ENCODE measurements around the gene BEST3.

BEST3 gene

GRCh38 chr12:69698769-69699540 is at the start of gene BEST3:
BEST3 (minus strand) TSS chr12:69699303; CDS start chr12:69697798, 1,505 bp downstream.
- Mint-ChIP-seq H3K36me3 (ENCODE audit: low read depth) (no peaks in the 10 kb centered on the region), H3K27ac (no peak within 1 kb of the TSS), H3K4me1 (ENCODE audit: low read depth) (no peaks in the 10 kb centered on the region), H3K9me3 (no peaks in the 10 kb centered on the region), H3K4me3 (no peak within 1 kb of the TSS), H3K27me3 (ENCODE audit: low read depth) (peaks cover 10% of the 10 kb centered on the region)
- DNase-seq (ENCODE audit: low spot score), result no peak

DNA sequence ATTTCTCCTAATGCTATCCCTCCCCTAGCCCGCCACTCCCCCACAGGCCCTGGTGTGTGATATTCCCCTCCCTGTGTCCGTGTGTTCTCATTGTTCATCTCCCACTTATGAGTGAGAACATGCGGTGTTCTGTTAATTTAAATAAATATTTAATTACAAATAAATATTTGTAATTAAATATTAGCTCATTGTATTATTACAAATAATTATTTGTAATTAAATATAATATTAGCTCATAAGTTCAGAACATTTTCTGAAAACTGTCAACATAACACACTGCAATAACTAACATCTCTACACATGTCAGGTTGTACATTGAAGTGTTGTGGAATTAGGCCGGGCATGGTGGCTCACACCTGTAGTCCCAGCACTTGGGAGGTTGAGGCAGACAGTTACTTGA is 45.0 kb upstream of the BEST3 start:
- peaks cover 5% of the 10 kb centered on the region for H3K27me3 Mint-ChIP-seq (ENCODE audit: low read depth)
- H3K36me3 Mint-ChIP-seq (ENCODE audit: low read depth), result no peaks in the 10 kb centered on the region
- H3K4me1 Mint-ChIP-seq (ENCODE audit: low read depth), result peaks cover 14% of the 10 kb centered on the region
- H3K4me3 Mint-ChIP-seq, result no peak overlapping the region
- no peak overlapping the region for H3K27ac Mint-ChIP-seq
- H3K9me3 Mint-ChIP-seq, result no peaks in the 10 kb centered on the region
- DNase-seq (ENCODE audit: low spot score), result no peak

GRCh38 chr12:69739287-69740191 is 40.4 kb upstream of the BEST3 start:
- H3K36me3 Mint-ChIP-seq (ENCODE audit: low read depth), result no peaks in the 10 kb centered on the region
- DNase-seq (ENCODE audit: low spot score), result peak; percentile 48
- H3K9me3 Mint-ChIP-seq, result no peaks in the 10 kb centered on the region
- H3K4me1 Mint-ChIP-seq (ENCODE audit: low read depth), result peaks cover 17% of the 10 kb centered on the region
- peak overlapping the region; percentile 79 for H3K4me3 Mint-ChIP-seq
- H3K27me3 Mint-ChIP-seq (ENCODE audit: low read depth), result peaks cover 24% of the 10 kb centered on the region
- H3K27ac Mint-ChIP-seq, result peak overlapping the region; percentile 49

- Mint-ChIP-seq H3K9me3 (no peaks in the 10 kb centered on the region), H3K36me3 (ENCODE audit: low read depth) (no peaks in the 10 kb centered on the region), H3K27ac (peak within 1 kb of the TSS; percentile 62), H3K4me1 (ENCODE audit: low read depth) (peaks cover 17% of the 10 kb centered on the region), H3K4me3 (peak within 1 kb of the TSS; percentile 79), H3K27me3 (ENCODE audit: low read depth) (peaks cover 30% of the 10 kb centered on the region)
- peak; percentile 91 for DNase-seq (ENCODE audit: low spot score)
Measured at GRCh38 chr12:69738351-69739286, 39.5 kb upstream of the BEST3 start, which contains the start of gene RAB3IP. RAB3IP (plus strand) TSS chr12:69738860; CDS start chr12:69755409, 16,549 bp downstream.

- DNase-seq (ENCODE audit: low spot score), result no peak
- H3K4me3 Mint-ChIP-seq, result no peak overlapping the region
- no peaks in the 10 kb centered on the region for H3K36me3 Mint-ChIP-seq (ENCODE audit: low read depth)
- H3K27me3 Mint-ChIP-seq (ENCODE audit: low read depth), result peaks cover 32% of the 10 kb centered on the region
- no peak overlapping the region for H3K27ac Mint-ChIP-seq
- no peaks in the 10 kb centered on the region for H3K9me3 Mint-ChIP-seq
- H3K4me1 Mint-ChIP-seq (ENCODE audit: low read depth), result peaks cover 3% of the 10 kb centered on the region
Measured at GRCh38 chr12:69733638-69734037, 34.5 kb upstream of the BEST3 start.

DNA sequence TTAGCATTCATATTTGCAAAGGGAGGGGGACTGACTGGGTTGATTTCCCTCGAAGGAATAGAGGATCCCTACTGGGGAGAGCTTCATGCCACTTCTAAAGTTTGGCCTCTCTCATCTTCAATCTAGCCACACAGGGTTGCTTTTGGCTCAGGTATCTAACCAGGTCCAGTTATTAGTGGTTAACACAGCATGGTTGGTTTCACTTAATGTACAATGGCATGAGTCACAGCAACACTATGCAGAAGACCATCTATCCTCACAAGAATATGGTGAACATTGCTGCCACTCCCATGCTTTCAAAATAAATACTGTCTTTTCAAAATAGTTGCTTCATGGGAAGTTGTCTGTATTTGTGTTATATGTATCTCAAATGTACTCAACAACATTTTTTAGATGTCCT is 33.0 kb upstream of the BEST3 start:
- no peak overlapping the region for H3K27ac Mint-ChIP-seq
- H3K27me3 Mint-ChIP-seq (ENCODE audit: low read depth), result peaks cover 28% of the 10 kb centered on the region
- no peak overlapping the region for H3K4me3 Mint-ChIP-seq
- DNase-seq (ENCODE audit: low spot score), result no peak
- no peaks in the 10 kb centered on the region for H3K36me3 Mint-ChIP-seq (ENCODE audit: low read depth)
- no peaks in the 10 kb centered on the region for H3K9me3 Mint-ChIP-seq
- H3K4me1 Mint-ChIP-seq (ENCODE audit: low read depth), result no peaks in the 10 kb centered on the region

DNA sequence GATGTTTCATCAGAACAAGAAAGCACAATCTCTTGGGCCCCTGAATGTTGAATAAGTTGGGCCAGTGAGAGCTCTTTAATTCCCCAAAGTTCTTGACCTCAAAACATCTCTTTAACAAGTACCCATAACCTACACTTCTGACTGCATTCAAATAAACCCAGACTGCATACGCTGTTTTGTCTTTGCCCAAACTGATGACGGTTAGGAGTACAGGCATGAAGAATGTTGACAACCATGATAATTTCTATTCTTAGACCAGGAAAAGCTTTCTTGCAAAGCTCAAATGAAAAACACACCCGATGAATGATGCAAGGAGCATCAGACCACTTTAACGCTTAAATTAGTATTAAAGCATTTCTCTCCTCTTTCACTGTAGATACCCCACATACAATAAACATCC is 27.8 kb upstream of the BEST3 start:
- Mint-ChIP-seq H3K27me3 (ENCODE audit: low read depth) (peaks cover 32% of the 10 kb centered on the region), H3K27ac (no peak overlapping the region), H3K4me1 (ENCODE audit: low read depth) (no peaks in the 10 kb centered on the region), H3K9me3 (no peaks in the 10 kb centered on the region), H3K36me3 (ENCODE audit: low read depth) (no peaks in the 10 kb centered on the region), H3K4me3 (no peak overlapping the region)
- DNase-seq (ENCODE audit: low spot score), result no peak

DNA sequence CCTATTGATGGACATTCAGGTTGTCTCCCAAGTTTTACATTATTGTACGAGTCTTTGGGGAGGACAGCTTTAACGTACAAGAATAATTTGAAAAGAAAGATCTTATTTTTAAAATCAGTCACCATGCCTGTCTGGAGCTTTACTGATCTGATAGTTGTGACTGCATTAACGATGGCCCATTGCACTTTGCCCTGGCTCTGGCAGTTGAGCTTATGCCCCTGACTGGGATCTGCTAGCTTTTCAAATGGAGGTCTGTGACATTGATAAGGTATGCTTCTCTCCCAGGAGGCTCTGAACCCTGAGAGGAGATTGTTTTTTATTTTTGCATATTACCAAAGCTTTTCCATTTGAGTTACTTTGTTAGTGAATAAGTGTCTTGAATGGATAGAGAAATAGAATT is 21.6 kb upstream of the BEST3 start:
- Mint-ChIP-seq H3K9me3 (no peaks in the 10 kb centered on the region), H3K4me3 (no peak overlapping the region), H3K36me3 (ENCODE audit: low read depth) (no peaks in the 10 kb centered on the region), H3K27me3 (ENCODE audit: low read depth) (peaks cover 30% of the 10 kb centered on the region), H3K4me1 (ENCODE audit: low read depth) (no peaks in the 10 kb centered on the region), H3K27ac (no peak overlapping the region)
- no peak for DNase-seq (ENCODE audit: low spot score)

DNA sequence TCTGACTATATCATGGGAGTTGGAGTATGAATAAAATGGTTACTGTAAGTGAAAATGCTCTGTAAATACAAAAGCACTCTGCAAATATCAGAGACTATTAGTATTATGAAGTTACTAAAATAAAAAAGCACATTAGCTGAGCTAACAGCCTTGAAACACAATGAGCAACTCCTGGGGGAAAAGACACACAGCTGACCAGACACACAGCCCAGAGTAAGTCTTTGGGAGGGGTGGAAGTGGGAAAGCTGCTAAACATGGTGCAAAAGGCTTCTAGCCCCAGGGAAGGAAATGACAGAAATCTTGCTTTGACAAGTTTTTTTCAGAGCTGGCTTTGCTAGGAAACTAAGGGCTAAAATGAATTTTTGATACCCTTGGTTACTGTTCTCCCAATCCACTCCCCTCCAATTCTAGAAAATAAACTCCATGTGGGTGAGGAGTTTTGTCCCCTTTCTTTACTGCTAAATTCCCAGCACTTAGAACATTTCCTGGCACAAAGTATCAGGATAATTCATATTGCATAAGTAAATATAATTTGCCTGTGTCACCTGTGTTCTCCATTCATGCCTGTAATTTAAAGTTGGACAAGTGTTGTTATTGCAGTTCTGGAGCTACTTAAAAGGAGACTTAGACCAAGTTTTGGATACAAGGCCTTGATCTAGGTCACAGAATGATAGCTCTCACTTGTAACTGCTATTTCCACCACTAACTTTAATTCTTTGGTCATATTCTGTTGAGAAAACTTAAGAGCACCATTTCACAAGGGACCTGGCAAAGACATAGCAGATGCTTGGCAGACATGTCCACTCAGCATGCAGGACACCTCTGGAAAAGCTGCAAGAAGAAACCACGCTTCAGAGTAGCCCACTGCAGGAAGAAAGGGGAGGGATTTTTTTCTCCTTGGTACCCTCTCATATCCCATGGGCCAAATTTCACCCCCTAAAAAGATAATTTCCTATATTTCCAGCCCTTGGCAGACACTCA is 20.5 kb upstream of the BEST3 start:
- Mint-ChIP-seq H3K27ac (no peak overlapping the region), H3K36me3 (ENCODE audit: low read depth) (no peaks in the 10 kb centered on the region), H3K4me1 (ENCODE audit: low read depth) (no peaks in the 10 kb centered on the region), H3K27me3 (ENCODE audit: low read depth) (peaks cover 27% of the 10 kb centered on the region), H3K4me3 (no peak overlapping the region), H3K9me3 (no peaks in the 10 kb centered on the region)
- DNase-seq (ENCODE audit: low spot score), result no peak

DNA sequence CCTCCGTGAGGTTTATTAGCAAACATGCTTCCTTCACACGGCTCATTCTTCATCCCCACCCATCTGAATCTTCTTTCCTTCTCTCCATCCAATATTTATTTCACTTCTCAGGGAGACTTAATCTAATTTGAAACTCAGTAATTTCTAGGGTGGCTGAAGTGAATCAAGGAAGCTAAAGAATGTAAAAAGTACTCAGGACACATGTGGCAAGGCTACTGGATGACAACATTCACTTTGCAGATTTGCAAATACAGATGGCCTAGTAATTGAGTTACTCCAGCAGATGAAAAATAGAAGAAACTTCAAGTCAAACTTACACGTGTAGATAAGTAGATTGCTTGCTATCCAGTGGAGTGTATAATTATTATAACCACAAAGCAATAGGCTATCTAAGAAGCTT is 15.4 kb upstream of the BEST3 start:
- DNase-seq (ENCODE audit: low spot score), result no peak
- no peak overlapping the region for H3K27ac Mint-ChIP-seq

GRCh38 chr12:69712826-69713225 is 13.7 kb upstream of the BEST3 start:
- H3K4me1 Mint-ChIP-seq (ENCODE audit: low read depth), result no peaks in the 10 kb centered on the region
- DNase-seq (ENCODE audit: low spot score), result no peak

More for the DNA sequence above, 15.4 kb upstream of the BEST3 start:
- no peaks in the 10 kb centered on the region for H3K36me3 Mint-ChIP-seq (ENCODE audit: low read depth)
- no peaks in the 10 kb centered on the region for H3K4me1 Mint-ChIP-seq (ENCODE audit: low read depth)
- no peaks in the 10 kb centered on the region for H3K9me3 Mint-ChIP-seq
- H3K4me3 Mint-ChIP-seq, result no peak overlapping the region
- H3K27me3 Mint-ChIP-seq (ENCODE audit: low read depth), result peaks cover 9% of the 10 kb centered on the region

GRCh38 chr12:69708649-69709048 is 9.5 kb upstream of the BEST3 start:
- Mint-ChIP-seq H3K4me1 (ENCODE audit: low read depth) (no peaks in the 10 kb centered on the region), H3K4me3 (no peak overlapping the region), H3K36me3 (ENCODE audit: low read depth) (no peaks in the 10 kb centered on the region), H3K27me3 (ENCODE audit: low read depth) (peaks cover 5% of the 10 kb centered on the region), H3K9me3 (no peaks in the 10 kb centered on the region), H3K27ac (no peak overlapping the region)
- DNase-seq (ENCODE audit: low spot score), result no peak

More at GRCh38 chr12:69712826-69713225, 13.7 kb upstream of the BEST3 start:
- Mint-ChIP-seq H3K27ac (no peak overlapping the region), H3K9me3 (no peaks in the 10 kb centered on the region), H3K4me3 (no peak overlapping the region), H3K27me3 (ENCODE audit: low read depth) (peaks cover 9% of the 10 kb centered on the region), H3K36me3 (ENCODE audit: low read depth) (no peaks in the 10 kb centered on the region)

Data from T-helper 2 cell treated with Interferon-gamma antibody and Interleukin-4, amounts not matched to agents 5 μg/mL and 100 μg/mL, for 36 hours (primary cell).